ENCODE measurements around the gene OLFML3. TPM values are rescaled to one million over a fixed set of nuclear protein-coding genes. Genes with fewer than 3 reads are reported as not detected.

The OLFML3 gene
- total and polyA plus RNA-seq, 2 donors (not counting 1 experiment from before 2014, with no cell fraction given) = 0.32 TPM; not detected in 1

DNA sequence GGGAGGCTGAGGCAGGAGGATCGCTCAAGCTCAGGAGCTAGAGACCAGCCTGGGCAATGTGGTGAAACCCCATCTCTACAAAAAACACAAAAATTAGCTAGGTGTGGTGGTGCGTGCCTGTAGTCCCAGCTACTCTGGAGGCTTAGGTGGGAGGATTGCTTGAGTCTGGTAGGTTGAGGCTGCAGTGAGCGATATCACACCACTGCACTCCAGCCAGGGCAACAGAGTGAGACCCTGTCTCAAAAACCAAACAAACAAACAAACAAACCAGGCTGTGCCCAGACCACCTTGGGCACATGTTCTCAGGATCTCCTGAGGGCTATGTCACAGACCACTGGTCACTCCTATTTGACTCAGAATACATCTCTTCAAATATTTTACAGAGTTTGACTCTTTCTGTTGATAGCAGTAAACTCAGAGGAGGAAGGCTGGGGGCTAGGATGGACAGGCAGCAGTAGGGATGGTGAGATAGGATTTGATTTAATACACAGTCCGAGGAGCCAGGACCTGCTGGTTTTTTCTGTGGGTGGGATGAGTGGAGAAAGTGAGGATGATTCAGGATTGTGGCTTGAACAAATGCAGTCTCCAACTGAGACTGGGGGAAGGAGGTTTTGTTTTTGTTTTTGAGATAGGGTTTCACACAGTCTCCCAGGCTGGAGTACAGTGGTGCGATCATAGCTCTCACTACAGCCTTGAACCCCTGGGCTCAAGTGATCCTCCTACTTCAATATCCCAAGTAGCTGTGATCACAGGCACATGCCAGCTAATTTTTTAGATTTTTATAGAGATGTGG, 46.5 kb downstream of the OLFML3 start:
- TF ChIP-seq CTCF (IDR thresholded peaks at IDR 0.05) (no peak), EZH2 (IDR thresholded peaks at IDR 0.05; ENCODE audit: borderline replicate concordance, insufficient read depth, low read depth, low read length, poor library complexity, severe bottlenecking) (no peak)
- intact Hi-C loops (cut with micrococcal nuclease) = no loop called here
- Histone ChIP-seq H3K4me2 (replicated peaks; ENCODE audit: low read depth, low read length, poor library complexity, severe bottlenecking) (no peak overlapping the region), H3K4me3 (ENCODE audit: control extremely low read depth in 1 of 5, extremely low read depth in 1 of 5, insufficient read depth in 1 of 5, low read depth in 2 of 5, low read length in 4 of 5) (no peak overlapping the region), H3K27me3 (replicated peaks in 1 of 4; ENCODE audit: control extremely low read depth in 1 of 4, control insufficient read depth in 3 of 4, insufficient read depth in 4 of 4, low read length in 3 of 4) (no peaks in the 10 kb centered on the region), H3K36me3 (replicated peaks in 1 of 2; ENCODE audit: control extremely low read depth in 1 of 2, control insufficient read depth in 1 of 2, extremely low read depth in 1 of 2, insufficient read depth in 2 of 2, low read length in 1 of 2) (no peaks in the 10 kb centered on the region), H3K9me3 (ENCODE audit: control extremely low read depth in 1 of 3, control insufficient read depth in 2 of 3, insufficient read depth in 1 of 3, low read length in 2 of 3) (no peaks in the 10 kb centered on the region), H4K20me1 (ENCODE audit: control insufficient read depth, insufficient read depth, low read length, poor library complexity, severe bottlenecking) (no peaks in the 10 kb centered on the region), H3K79me2 (ENCODE audit: control insufficient read depth, insufficient read depth, low read length) (no peaks in the 10 kb centered on the region), H3K9ac (ENCODE audit: low read length) (no peak overlapping the region), H3K27ac (ENCODE audit: low read length in 2 of 2) (no peak overlapping the region), H2AFZ (ENCODE audit: insufficient read depth, low read depth, low read length, poor library complexity, severe bottlenecking) (no peak overlapping the region), H3K4me1 (ENCODE audit: control insufficient read depth in 2 of 2, insufficient read depth in 2 of 2, low read length in 2 of 2) (no peaks in the 10 kb centered on the region)
- H3K9me3 Mint-ChIP-seq (ENCODE audit: insufficient read depth) = no peaks in the 10 kb centered on the region
- no peak for DNase-seq
- POLR2A ChIA-PET = no interaction called here
- no peak overlapping the region for H3K27ac Mint-ChIP-seq
- CTCF ChIA-PET = interaction anchor here (1.1 kb wide), 1 partner anchor 10 kb away, joined by 3 read pairs; no protein-coding TSS in a partner anchor
- no peak overlapping the region for H3K4me3 Mint-ChIP-seq
- WGBS (ENCODE audit: insufficient coverage) = 86% methylated on average over 2 of the region's 5 CpGs
- no peaks in the 10 kb centered on the region for H3K4me1 Mint-ChIP-seq
- H3K27me3 Mint-ChIP-seq = no peaks in the 10 kb centered on the region
- no peak for ATAC-seq (ENCODE audit: low read depth)

- CTCF ChIA-PET = interaction anchor here (1.1 kb wide), 1 partner anchor 9 kb away, joined by 3 read pairs; no protein-coding TSS in a partner anchor
- WGBS (ENCODE audit: insufficient coverage) = 92% methylated on average over 3 of the region's 6 CpGs
Observed at GRCh38 chr1:114026797-114027196, 47.5 kb downstream of the OLFML3 start.

More at GRCh38 chr1:114026797-114027196, 47.5 kb downstream of the OLFML3 start:
- Histone ChIP-seq H3K79me2 (ENCODE audit: control insufficient read depth, insufficient read depth, low read length) (no peaks in the 10 kb centered on the region), H2AFZ (ENCODE audit: insufficient read depth, low read depth, low read length, poor library complexity, severe bottlenecking) (no peak overlapping the region), H3K4me3 (ENCODE audit: control extremely low read depth in 1 of 5, extremely low read depth in 1 of 5, insufficient read depth in 1 of 5, low read depth in 2 of 5, low read length in 4 of 5) (no peak overlapping the region), H3K27ac (ENCODE audit: low read length in 2 of 2) (no peak overlapping the region), H3K9ac (ENCODE audit: low read length) (no peak overlapping the region), H3K27me3 (replicated peaks in 1 of 4; ENCODE audit: control extremely low read depth in 1 of 4, control insufficient read depth in 3 of 4, insufficient read depth in 4 of 4, low read length in 3 of 4) (no peaks in the 10 kb centered on the region), H3K4me2 (replicated peaks; ENCODE audit: low read depth, low read length, poor library complexity, severe bottlenecking) (no peak overlapping the region), H4K20me1 (ENCODE audit: control insufficient read depth, insufficient read depth, low read length, poor library complexity, severe bottlenecking) (no peaks in the 10 kb centered on the region), H3K4me1 (ENCODE audit: control insufficient read depth in 2 of 2, insufficient read depth in 2 of 2, low read length in 2 of 2) (no peaks in the 10 kb centered on the region), H3K9me3 (ENCODE audit: control extremely low read depth in 1 of 3, control insufficient read depth in 2 of 3, insufficient read depth in 1 of 3, low read length in 2 of 3) (no peaks in the 10 kb centered on the region), H3K36me3 (replicated peaks in 1 of 2; ENCODE audit: control extremely low read depth in 1 of 2, control insufficient read depth in 1 of 2, extremely low read depth in 1 of 2, insufficient read depth in 2 of 2, low read length in 1 of 2) (no peaks in the 10 kb centered on the region)
- DNase-seq (no peak), ATAC-seq (ENCODE audit: low read depth) (no peak)
- POLR2A ChIA-PET = no interaction called here
- Mint-ChIP-seq H3K27me3 (no peaks in the 10 kb centered on the region), H3K4me1 (no peaks in the 10 kb centered on the region), H3K9me3 (ENCODE audit: insufficient read depth) (no peaks in the 10 kb centered on the region), H3K4me3 (no peak overlapping the region), H3K27ac (no peak overlapping the region)
- intact Hi-C loops (cut with micrococcal nuclease) = no loop called here
- TF ChIP-seq CTCF (IDR thresholded peaks at IDR 0.05) (no peak), EZH2 (IDR thresholded peaks at IDR 0.05; ENCODE audit: borderline replicate concordance, insufficient read depth, low read depth, low read length, poor library complexity, severe bottlenecking) (no peak)

All from B cell (primary cell).